ES-I3 (cell line): Measurements from ENCODE around the gene IBA57.

Experiments used
- H3K36me3 ChIP-seq: 2 replicates; pipeline ENCODE4 v1.6.1; 2013; ENCODE audit warnings: mild to moderate bottlenecking, low read length, control low read depth, moderate library complexity; ENCODE audit not compliant: insufficient read depth
- H3K4me1 ChIP-seq: 2 replicates; pipeline ENCODE4 v1.6.1; 2013; ENCODE audit warnings: mild to moderate bottlenecking, control low read depth, low read length; ENCODE audit not compliant: insufficient read depth
- H3K9ac ChIP-seq: 2 replicates; pipeline ENCODE4 v1.6.1; 2013; ENCODE audit warnings: low read depth, mild to moderate bottlenecking, low read length, moderate library complexity
- H3K9me3 ChIP-seq: 2 replicates; pipeline ENCODE4 v1.6.1; 2013; ENCODE audit warnings: mild to moderate bottlenecking, low read length, moderate library complexity; ENCODE audit not compliant: control insufficient read depth, insufficient read depth

Gene IBA57

GRCh38 chr1:228149406-228150119, 16.0 kb upstream of the IBA57 start, which contains the start of gene GJC2:
TSS of gene GJC2 (plus strand) at chr1:228149930. CDS start at chr1:228157759, 7,829 bp downstream.
- H3K9ac ChIP-seq = no peak within 1 kb of the TSS; the same call in none of the 2 replicates
- H3K4me1 ChIP-seq = peaks cover 10% of the 10 kb centered on the region; the same call in 1 of the 2 replicates
- H3K9me3 ChIP-seq = no peaks in the 10 kb centered on the region
- H3K36me3 ChIP-seq = no peaks in the 10 kb centered on the region

DNA sequence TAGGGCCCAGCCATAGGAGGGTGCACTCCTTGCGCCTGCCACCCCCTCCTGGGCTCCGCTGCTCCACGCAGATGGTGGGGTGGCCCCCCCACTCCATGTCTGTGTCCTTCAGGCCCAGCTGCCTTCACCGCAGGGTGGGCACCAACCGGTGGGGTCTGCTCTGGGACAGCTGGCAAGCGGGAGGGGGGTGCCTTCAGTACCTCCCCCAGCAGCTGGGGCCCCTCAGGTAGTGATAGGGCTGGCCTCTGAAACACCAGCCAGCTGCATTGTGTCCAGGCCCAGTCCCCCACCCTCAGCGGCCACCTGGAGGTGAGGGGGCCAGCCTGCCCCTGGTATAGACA, 15.5 kb upstream of the IBA57 start:
- H3K9me3 ChIP-seq = no peaks in the 10 kb centered on the region
- H3K4me1 ChIP-seq = peaks cover 10% of the 10 kb centered on the region; the same call in 1 of the 2 replicates
- no peaks in the 10 kb centered on the region for H3K36me3 ChIP-seq
- H3K9ac ChIP-seq = no peak overlapping the region; the same call in 1 of the 2 replicates

DNA sequence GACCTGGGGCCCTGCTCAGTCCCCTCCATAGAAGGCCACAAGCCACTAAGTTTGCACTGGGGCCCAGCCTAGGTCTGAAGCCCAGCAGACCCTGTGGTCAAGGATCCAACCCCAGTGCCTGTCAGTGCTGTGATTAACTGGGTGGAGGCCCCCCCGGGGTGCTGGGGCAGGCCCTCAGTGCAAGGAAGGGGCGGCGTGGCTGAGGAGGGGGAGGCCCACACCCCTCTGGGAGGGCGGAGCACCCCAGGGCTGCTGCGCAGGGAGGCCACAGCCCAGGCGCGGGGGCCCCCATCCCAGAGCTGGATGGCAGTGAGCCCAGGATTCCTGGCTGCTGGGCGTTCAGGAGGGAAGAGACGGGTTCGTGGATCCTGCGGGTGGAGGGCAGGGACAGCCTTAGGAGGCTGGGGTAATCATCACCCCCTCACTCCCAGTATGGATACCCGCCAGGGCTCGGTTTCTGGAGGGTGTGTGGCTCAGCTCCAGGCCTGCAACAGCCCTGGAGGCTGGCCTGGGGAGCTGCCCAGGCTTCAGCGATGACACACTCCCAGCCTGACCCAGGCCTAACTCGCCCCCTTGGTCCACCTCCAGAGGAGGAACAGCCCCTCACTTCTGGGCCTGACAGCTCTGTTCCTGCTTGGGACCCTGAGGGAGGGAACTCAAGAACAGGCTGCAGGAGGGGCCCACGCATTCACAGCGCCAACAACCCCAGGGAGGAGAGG, 15.0 kb upstream of the IBA57 start:
- peaks cover 10% of the 10 kb centered on the region; the same call in 1 of the 2 replicates for H3K4me1 ChIP-seq
- H3K36me3 ChIP-seq = no peaks in the 10 kb centered on the region
- no peak overlapping the region for H3K9ac ChIP-seq
- H3K9me3 ChIP-seq = no peaks in the 10 kb centered on the region

DNA sequence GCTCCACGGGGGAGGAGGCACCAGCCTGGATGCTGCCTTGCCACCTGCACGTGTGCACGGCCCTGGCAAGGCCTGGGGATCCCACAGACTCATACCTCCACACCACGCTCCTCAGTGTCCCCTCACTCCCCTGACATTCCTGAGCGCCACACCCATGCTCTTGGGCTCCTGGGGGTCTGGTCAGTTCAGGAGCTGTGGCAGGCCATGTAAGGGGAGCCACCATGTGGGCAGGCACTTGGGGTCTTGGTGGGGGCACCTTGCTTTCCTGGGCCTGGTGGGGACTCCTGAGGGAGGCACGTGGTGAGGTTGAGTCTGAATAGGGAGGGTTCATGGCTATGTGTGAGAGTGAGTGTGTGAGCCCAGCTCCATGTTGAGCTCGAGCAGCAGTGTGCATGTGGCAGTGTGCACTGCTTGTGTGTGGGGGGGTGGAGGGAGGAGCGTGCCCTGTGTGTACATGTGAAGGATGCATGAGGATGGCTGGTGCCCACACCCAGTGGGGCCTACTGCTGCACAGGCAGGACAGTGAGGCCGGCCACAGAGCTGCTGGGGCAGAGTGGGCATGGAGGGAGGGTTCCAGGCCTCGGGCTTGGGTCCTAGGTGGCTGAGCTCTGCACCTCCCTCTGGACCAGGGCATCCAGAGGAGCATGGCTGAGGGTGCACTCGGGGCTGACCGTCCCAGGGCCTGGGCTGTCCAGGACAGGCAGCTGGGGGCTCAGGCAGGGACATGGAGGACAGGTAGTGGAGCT, 14.3 kb upstream of the IBA57 start:
- Histone ChIP-seq H3K9ac (no peak overlapping the region), H3K4me1 (peaks cover 10% of the 10 kb centered on the region; the same call in 1 of the 2 replicates), H3K36me3 (no peaks in the 10 kb centered on the region), H3K9me3 (no peaks in the 10 kb centered on the region)

DNA sequence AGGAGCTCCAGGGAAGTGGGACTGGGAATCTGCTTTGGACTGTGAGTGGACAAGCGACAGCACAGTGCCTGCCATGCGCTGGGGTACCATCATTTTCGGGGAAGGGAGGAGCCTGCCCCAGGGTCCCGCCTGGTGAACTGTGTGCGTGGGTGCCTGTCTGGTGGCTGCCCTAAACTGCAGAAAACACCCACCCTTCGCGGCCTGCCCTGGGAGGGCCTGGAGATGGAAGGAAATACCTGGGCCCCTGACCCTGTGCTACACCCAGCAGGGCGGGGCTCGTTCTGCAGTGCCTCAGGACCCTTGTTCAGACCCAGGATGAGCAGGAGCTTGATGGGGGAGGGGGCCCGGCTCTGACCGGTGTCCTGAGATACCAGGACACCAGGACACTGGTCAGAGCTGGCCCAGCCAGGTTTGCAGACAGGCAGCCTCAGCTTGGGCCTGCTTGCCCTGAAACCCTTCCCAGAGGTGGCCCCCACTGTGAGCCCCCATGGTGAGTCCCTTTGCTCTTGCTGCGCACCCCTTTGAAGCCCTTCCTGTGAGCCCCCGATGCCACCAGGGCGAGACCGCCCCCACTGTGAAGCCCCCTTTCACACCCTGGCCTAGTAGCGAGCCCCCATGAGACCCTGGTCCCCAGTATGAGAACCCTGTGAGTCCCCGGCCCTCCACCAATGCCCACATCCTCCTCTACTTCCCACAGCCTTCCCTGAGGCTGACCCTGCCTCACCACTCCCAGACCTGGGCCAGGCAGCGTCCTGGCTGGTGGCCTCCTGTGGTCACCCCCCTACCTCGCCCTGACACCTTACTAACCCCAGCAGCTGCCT, 13.3 kb upstream of the IBA57 start:
- H3K36me3 ChIP-seq = no peaks in the 10 kb centered on the region
- no peaks in the 10 kb centered on the region for H3K9me3 ChIP-seq

DNA sequence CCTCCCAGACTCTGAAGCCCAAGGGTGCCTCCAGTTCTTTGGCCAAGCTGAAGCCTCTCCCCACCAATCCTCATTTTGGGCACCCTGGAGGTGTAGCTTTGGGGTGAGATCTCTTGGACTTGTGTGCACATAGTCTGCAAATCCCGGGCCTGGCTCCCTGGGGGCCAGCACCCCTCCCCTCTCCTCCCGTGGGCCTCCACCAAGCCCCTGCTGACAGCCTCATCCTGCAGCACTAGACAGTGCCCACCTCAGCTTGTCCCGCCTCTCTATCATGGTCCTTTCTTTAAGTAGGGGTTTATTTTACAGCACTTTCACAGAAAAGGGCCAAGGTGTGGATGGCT, 12.7 kb upstream of the IBA57 start:
- Histone ChIP-seq H3K36me3 (no peaks in the 10 kb centered on the region), H3K9ac (no peak overlapping the region), H3K9me3 (no peaks in the 10 kb centered on the region), H3K4me1 (peaks cover 10% of the 10 kb centered on the region; the same call in 1 of the 2 replicates)

More for the DNA sequence above, 13.3 kb upstream of the IBA57 start:
- H3K4me1 ChIP-seq = peaks cover 10% of the 10 kb centered on the region; the same call in 1 of the 2 replicates
- H3K9ac ChIP-seq = no peak overlapping the region

- H3K9me3 ChIP-seq = no peaks in the 10 kb centered on the region
- H3K36me3 ChIP-seq = no peaks in the 10 kb centered on the region
- H3K4me1 ChIP-seq = peaks cover 8% of the 10 kb centered on the region; the same call in 1 of the 2 replicates
- H3K9ac ChIP-seq = no peak overlapping the region
Measured at GRCh38 chr1:228154021-228154669, 11.5 kb upstream of the IBA57 start.

GRCh38 chr1:228154670-228155571, 10.7 kb upstream of the IBA57 start:
- no peak overlapping the region for H3K9ac ChIP-seq
- no peaks in the 10 kb centered on the region for H3K36me3 ChIP-seq
- H3K4me1 ChIP-seq = peaks cover 2% of the 10 kb centered on the region; the same call in 1 of the 2 replicates
- no peaks in the 10 kb centered on the region for H3K9me3 ChIP-seq

- H3K9me3 ChIP-seq = no peaks in the 10 kb centered on the region
- H3K4me1 ChIP-seq = no peaks in the 10 kb centered on the region
- H3K36me3 ChIP-seq = no peaks in the 10 kb centered on the region
- no peak overlapping the region for H3K9ac ChIP-seq
Measured at GRCh38 chr1:228155596-228156514, 9.7 kb upstream of the IBA57 start.

DNA sequence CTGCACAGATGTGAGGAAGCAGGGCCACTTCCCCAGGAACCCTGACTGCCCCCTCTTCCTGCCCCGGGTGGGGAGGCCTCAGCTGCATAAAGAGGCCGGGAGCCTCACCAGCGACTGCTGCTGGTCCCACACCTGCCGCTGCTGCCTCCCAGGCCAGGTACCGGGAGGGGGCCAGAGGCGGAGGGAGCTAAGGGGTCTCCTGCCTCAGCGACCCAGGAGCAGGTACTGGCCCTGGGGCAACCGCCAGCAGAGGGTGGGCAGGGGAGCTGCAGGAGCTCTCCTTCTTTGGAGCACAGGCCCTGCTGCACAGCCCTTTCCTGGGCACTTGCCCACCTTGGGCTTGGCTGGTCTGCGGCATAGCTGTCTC, 9.1 kb upstream of the IBA57 start:
- no peaks in the 10 kb centered on the region for H3K4me1 ChIP-seq
- no peak overlapping the region for H3K9ac ChIP-seq
- no peaks in the 10 kb centered on the region for H3K36me3 ChIP-seq
- no peaks in the 10 kb centered on the region for H3K9me3 ChIP-seq

GRCh38 chr1:228156941-228157728, 8.5 kb upstream of the IBA57 start:
- Histone ChIP-seq H3K9me3 (no peaks in the 10 kb centered on the region), H3K4me1 (peaks cover 4% of the 10 kb centered on the region; the same call in 1 of the 2 replicates), H3K9ac (no peak overlapping the region), H3K36me3 (no peaks in the 10 kb centered on the region)
